ENCODE results near the gene CANT1. TPM values are rescaled to one million over a fixed set of nuclear protein-coding genes. Genes with fewer than 3 reads are reported as not detected.

The CANT1 gene
- total RNA-seq, 1 donor from 2014 or later = 72.1 TPM

- Histone ChIP-seq H3K36me3 (ENCODE audit: insufficient read depth, low read length) (peaks cover 3% of the 10 kb centered on the region), H3K4me2 (ENCODE audit: low read length) (no peak overlapping the region), H3K9ac (ENCODE audit: low read length) (no peak overlapping the region), H4K20me1 (ENCODE audit: insufficient read depth, low read length) (peaks cover 87% of the 10 kb centered on the region), H3K27me3 (ENCODE audit: insufficient read depth, low read length) (no peaks in the 10 kb centered on the region), H3K9me3 (ENCODE audit: insufficient read depth, low read depth, low read length) (no peaks in the 10 kb centered on the region), H3K4me3 (ENCODE audit: insufficient read depth, low read depth, low read length) (no peak overlapping the region), H3K4me1 (ENCODE audit: insufficient read depth, low read length) (no peaks in the 10 kb centered on the region), H3K27ac (ENCODE audit: low read depth, low read length) (no peak overlapping the region), H2AFZ (ENCODE audit: low read depth, low read length) (no peak overlapping the region), H3K79me2 (ENCODE audit: insufficient read depth, low read length) (peaks cover 66% of the 10 kb centered on the region)
- Mint-ChIP-seq H3K4me3 (ENCODE audit: unreplicated experiment) (no peak overlapping the region), H3K9me3 (ENCODE audit: unreplicated experiment) (no peaks in the 10 kb centered on the region), H3K27ac (ENCODE audit: unreplicated experiment) (no peak overlapping the region), H3K4me1 (ENCODE audit: low read depth, unreplicated experiment) (no peaks in the 10 kb centered on the region), H3K27me3 (ENCODE audit: low read depth, unreplicated experiment) (no peaks in the 10 kb centered on the region), H3K36me3 (ENCODE audit: low read depth, unreplicated experiment) (peaks cover 19% of the 10 kb centered on the region)
- no peak for TF ChIP-seq EZH2 (IDR thresholded peaks at IDR 0.05; ENCODE audit: insufficient read depth, low read length)
- no peak for TF ChIP-seq CTCF (IDR thresholded peaks at IDR 0.05; ENCODE audit: insufficient read depth, low read depth, low read length)
- no peak for FAIRE-seq
- DNase-seq (ENCODE audit: low read depth) = no peak
These were observed 9.6 kb downstream of the CANT1 start for GRCh38 chr17:78999947-79000395.

DNA sequence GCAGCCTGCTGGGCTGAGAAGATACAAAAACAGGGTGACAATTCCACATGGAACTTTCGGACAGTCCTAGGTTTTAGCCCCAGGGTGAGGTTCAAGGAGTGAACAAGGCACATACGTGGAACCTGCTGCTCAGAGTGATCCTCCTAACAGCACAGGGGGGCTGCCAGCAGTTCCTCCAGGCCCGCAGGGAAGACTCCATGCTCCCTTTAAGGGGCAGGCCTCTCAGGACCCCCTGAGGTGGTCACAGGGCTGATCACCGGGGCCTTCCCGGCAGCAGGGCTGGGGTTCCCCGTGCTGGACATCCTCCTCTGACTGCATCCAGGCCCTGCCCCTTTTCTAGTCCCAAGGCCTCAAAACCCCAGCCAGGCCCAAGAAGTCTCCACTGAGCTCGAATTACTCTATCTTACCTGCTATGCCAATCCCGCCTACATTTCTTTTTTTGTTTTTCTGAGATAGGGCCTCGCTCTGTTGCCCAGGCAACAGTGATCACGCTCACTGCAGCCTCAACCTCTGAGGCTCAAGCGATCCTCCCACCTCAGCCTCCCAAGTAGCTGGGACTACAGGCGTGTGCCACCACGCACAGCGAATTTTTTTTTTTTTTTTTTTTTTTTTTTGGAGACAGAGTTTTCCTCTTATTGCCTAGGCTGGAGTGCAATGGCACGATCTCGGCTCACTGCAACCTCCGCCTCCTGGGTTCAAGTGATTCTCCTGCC lies 10.4 kb downstream of the CANT1 start:
- Histone ChIP-seq H3K79me2 (ENCODE audit: insufficient read depth, low read length) (peaks cover 66% of the 10 kb centered on the region), H2AFZ (ENCODE audit: low read depth, low read length) (no peak overlapping the region), H3K4me3 (ENCODE audit: insufficient read depth, low read depth, low read length) (no peak overlapping the region), H4K20me1 (ENCODE audit: insufficient read depth, low read length) (peaks cover 92% of the 10 kb centered on the region), H3K27ac (ENCODE audit: low read depth, low read length) (no peak overlapping the region), H3K9me3 (ENCODE audit: insufficient read depth, low read depth, low read length) (no peaks in the 10 kb centered on the region), H3K9ac (ENCODE audit: low read length) (no peak overlapping the region), H3K36me3 (ENCODE audit: insufficient read depth, low read length) (peaks cover 3% of the 10 kb centered on the region), H3K4me2 (ENCODE audit: low read length) (no peak overlapping the region), H3K4me1 (ENCODE audit: insufficient read depth, low read length) (no peaks in the 10 kb centered on the region), H3K27me3 (ENCODE audit: insufficient read depth, low read length) (no peaks in the 10 kb centered on the region)
- Mint-ChIP-seq H3K9me3 (ENCODE audit: unreplicated experiment) (no peaks in the 10 kb centered on the region), H3K36me3 (ENCODE audit: low read depth, unreplicated experiment) (peaks cover 19% of the 10 kb centered on the region), H3K27me3 (ENCODE audit: low read depth, unreplicated experiment) (no peaks in the 10 kb centered on the region), H3K4me1 (ENCODE audit: low read depth, unreplicated experiment) (no peaks in the 10 kb centered on the region), H3K4me3 (ENCODE audit: unreplicated experiment) (no peak overlapping the region), H3K27ac (ENCODE audit: unreplicated experiment) (no peak overlapping the region)
- TF ChIP-seq CTCF (IDR thresholded peaks at IDR 0.05; ENCODE audit: insufficient read depth, low read depth, low read length) (no peak), EZH2 (IDR thresholded peaks at IDR 0.05; ENCODE audit: insufficient read depth, low read length) (no peak)
- FAIRE-seq (no peak), DNase-seq (ENCODE audit: low read depth) (no peak)

Data from astrocyte (in vitro differentiated cells and primary cell).